H9 (cell line): ENCODE data around the gene FADS1. TPM values are rescaled to one million over a fixed set of nuclear protein-coding genes. Genes with fewer than 3 reads are reported as not detected.

ENCODE experiments used
- DNase-seq: peaks from one replicate; pipeline ENCODE4 v3.0.0-alpha.2; 2017
- H2AFZ ChIP-seq: one replicate; pipeline ENCODE4 v1.6.1; 2013; ENCODE audit warnings: mild to moderate bottlenecking, low read length, control low read depth, moderate library complexity
- H2AK5ac ChIP-seq: 2 replicates; pipeline ENCODE4 v1.6.1; 2013; ENCODE audit warnings: low read length, control low read depth, mixed read lengths; ENCODE audit not compliant: insufficient read length
- H2BK120ac ChIP-seq: one replicate; pipeline ENCODE4 v1.6.1; 2013; ENCODE audit warnings: low read depth, mild to moderate bottlenecking, low read length, control low read depth, inconsistent platforms; ENCODE audit not compliant: poor library complexity, severe bottlenecking
- H2BK12ac ChIP-seq: 2 replicates; pipeline ENCODE4 v1.6.1; 2013; ENCODE audit warnings: low read length, control low read depth, mixed read lengths, low read depth; ENCODE audit not compliant: insufficient read length
- H2BK15ac ChIP-seq: 2 replicates; pipeline ENCODE4 v1.6.1; 2013; ENCODE audit warnings: low read depth, low read length, control low read depth
- H2BK20ac ChIP-seq: one replicate; pipeline ENCODE4 v1.6.1; 2013; ENCODE audit warnings: low read depth, mild to moderate bottlenecking, low read length, control low read depth, inconsistent platforms; ENCODE audit not compliant: poor library complexity, severe bottlenecking
- H2BK5ac ChIP-seq: 2 replicates; pipeline ENCODE4 v1.6.1; 2013; ENCODE audit warnings: low read length, control low read depth, mixed read lengths; ENCODE audit not compliant: insufficient read length
- H3K14ac ChIP-seq: 2 replicates; pipeline ENCODE4 v1.6.1; 2013; ENCODE audit warnings: low read length, control low read depth; ENCODE audit not compliant: insufficient read depth
- H3K18ac ChIP-seq: 2 replicates; pipeline ENCODE4 v1.6.1; 2013; ENCODE audit warnings: low read depth, mild to moderate bottlenecking, mixed read lengths, low read length, control low read depth; ENCODE audit not compliant: insufficient read length
- H3K23ac ChIP-seq: 2 replicates; pipeline ENCODE4 v1.6.1; 2013; ENCODE audit warnings: low read length, control low read depth, mixed read lengths, low read depth; ENCODE audit not compliant: insufficient read length
- H3K23me2 ChIP-seq: 2 replicates; pipeline ENCODE4 v1.6.1; 2013; ENCODE audit warnings: low read depth, mild to moderate bottlenecking, mixed read lengths, low read length, control low read depth; ENCODE audit not compliant: insufficient read length, poor library complexity, severe bottlenecking
- H3K27ac ChIP-seq: 2 replicates; pipeline ENCODE4 v1.5.1; 2013; ENCODE audit warnings: low read length, control low read depth, mixed read lengths, low read depth; ENCODE audit not compliant: insufficient read length
- H3K27me3 ChIP-seq: 2 replicates; pipeline ENCODE4 v1.6.1; 2013; ENCODE audit warnings: low read length, control low read depth, inconsistent platforms; ENCODE audit not compliant: insufficient read depth
- H3K4ac ChIP-seq: 2 replicates; pipeline ENCODE4 v1.6.1; 2013; ENCODE audit warnings: low read depth, mild to moderate bottlenecking, control low read depth, inconsistent platforms, low read length, moderate library complexity
- H3K4me1 ChIP-seq: 2 replicates; pipeline ENCODE4 v1.6.1; 2013; ENCODE audit warnings: low read length, control low read depth, inconsistent platforms; ENCODE audit not compliant: insufficient read depth
- H3K4me2 ChIP-seq: 2 replicates; pipeline ENCODE4 v1.6.1; 2013; ENCODE audit warnings: low read length, control low read depth, mixed read lengths; ENCODE audit not compliant: insufficient read length, insufficient read depth
- H3K56ac ChIP-seq: 2 replicates; pipeline ENCODE4 v1.6.1; 2013; ENCODE audit warnings: low read depth, mild to moderate bottlenecking, mixed read lengths, low read length, control low read depth; ENCODE audit not compliant: insufficient read length
- H3K79me1 ChIP-seq: 2 replicates; pipeline ENCODE4 v1.6.1; 2013; ENCODE audit warnings: low read depth, mild to moderate bottlenecking, moderate library complexity, low read length, control low read depth, inconsistent platforms; ENCODE audit not compliant: insufficient read depth, poor library complexity, severe bottlenecking
- H3K79me2 ChIP-seq: 2 replicates; pipeline ENCODE4 v1.6.1; 2013; ENCODE audit warnings: low read length, control low read depth, inconsistent platforms; ENCODE audit not compliant: insufficient read depth
- H3K9ac ChIP-seq: 2 replicates; pipeline ENCODE4 v1.6.1; 2013; ENCODE audit warnings: low read length, control low read depth, mixed read lengths; ENCODE audit not compliant: insufficient read length; ENCODE audit errors: extremely low read depth
- H3K9me3 ChIP-seq: one replicate; pipeline ENCODE4 v1.6.1; 2013; ENCODE audit warnings: low read depth, low read length, inconsistent platforms; ENCODE audit not compliant: control insufficient read depth
- H3T11ph ChIP-seq: one replicate; pipeline ENCODE4 v1.6.1; 2013; ENCODE audit warnings: mild to moderate bottlenecking, low read length, control low read depth, inconsistent platforms
- H4K20me1 ChIP-seq: one replicate; pipeline ENCODE4 v1.6.1; 2013; ENCODE audit not compliant: control insufficient read depth, insufficient read length, insufficient read depth
- H4K5ac ChIP-seq: 2 replicates; pipeline ENCODE4 v1.6.1; 2013; ENCODE audit warnings: low read depth, mild to moderate bottlenecking, mixed read lengths, low read length, control low read depth; ENCODE audit not compliant: insufficient read length
- H4K8ac ChIP-seq: replicated peaks from 2 replicates; pipeline ENCODE4 v1.6.1; 2013; ENCODE audit warnings: low read length, control low read depth, mixed read lengths, low read depth; ENCODE audit not compliant: insufficient read length
- H4K91ac ChIP-seq: 2 replicates; pipeline ENCODE4 v1.6.1; 2013; ENCODE audit warnings: low read depth, mild to moderate bottlenecking, moderate library complexity, mixed read lengths, low read length, control low read depth; ENCODE audit not compliant: insufficient read length
- H3K27ac Mint-ChIP-seq, 3 experiments: 2 replicates in 2 of 3; 3 replicates in 1 of 3; pipeline ENCODE4 v1.8.0; 2020 to 2021; ENCODE audit warnings: mixed read lengths in 3 of 3, mild to moderate bottlenecking in 1 of 3, moderate library complexity in 1 of 3
- H3K27me3 Mint-ChIP-seq: 2 replicates; pipeline ENCODE4 v1.8.0; 2021; ENCODE audit warnings: low read depth, mild to moderate bottlenecking, moderate library complexity, mixed read lengths
- H3K36me3 Mint-ChIP-seq, 3 experiments: 2 replicates in 2 of 3; 3 replicates in 1 of 3; pipeline ENCODE4 v1.8.0; 2020 to 2021; ENCODE audit warnings: low read depth in 3 of 3, mixed read lengths in 3 of 3; ENCODE audit not compliant: insufficient read depth in 1 of 3
- H3K4me1 Mint-ChIP-seq, 2 experiments: 2 replicates each; pipeline ENCODE4 v1.8.0; 2020; ENCODE audit warnings: mixed read lengths in 2 of 2
- H3K4me3 Mint-ChIP-seq, 2 experiments: 2 replicates in 1 of 2; 3 replicates in 1 of 2; pipeline ENCODE4 v1.8.0; 2020 to 2021; ENCODE audit warnings: mild to moderate bottlenecking in 2 of 2, mixed read lengths in 2 of 2, moderate library complexity in 1 of 2
- H3K9me3 Mint-ChIP-seq, 2 experiments: 2 replicates in 1 of 2; 3 replicates in 1 of 2; pipeline ENCODE4 v1.8.0; 2020; ENCODE audit warnings: mild to moderate bottlenecking in 2 of 2, mixed read lengths in 2 of 2, moderate library complexity in 1 of 2
- WGBS: extraction: QIAGEN DNeasy Blood & Tissue Kit; methylation state at CpG from one replicate; pipeline ENCODE4 v1.1.7; 2013; ENCODE audit warnings: missing lambda C conversion rate, low lambda C conversion rate, mixed read lengths; ENCODE audit not compliant: insufficient read length; ENCODE audit errors: extremely low coverage; 5-methylcytosine and 5-hydroxymethylcytosine counted together
- total RNA-seq: library from RNA; stranded (reverse); gene quantifications from 2 replicates; pipeline ENCODE4 v1.2.1, GENCODE V29; 2021
- TF ChIP-seq, protein P1 (sequence below): fragments of 200-600 bp; sonication (generic); conservative IDR thresholded peaks from 3 replicates; pipeline ENCODE4 v1.8.0; 2021; ENCODE audit warnings: antibody characterized with exemption, mild to moderate bottlenecking

The FADS1 gene
- total RNA-seq, 1 experiment from 2014 or later = 125 TPM

DNA sequence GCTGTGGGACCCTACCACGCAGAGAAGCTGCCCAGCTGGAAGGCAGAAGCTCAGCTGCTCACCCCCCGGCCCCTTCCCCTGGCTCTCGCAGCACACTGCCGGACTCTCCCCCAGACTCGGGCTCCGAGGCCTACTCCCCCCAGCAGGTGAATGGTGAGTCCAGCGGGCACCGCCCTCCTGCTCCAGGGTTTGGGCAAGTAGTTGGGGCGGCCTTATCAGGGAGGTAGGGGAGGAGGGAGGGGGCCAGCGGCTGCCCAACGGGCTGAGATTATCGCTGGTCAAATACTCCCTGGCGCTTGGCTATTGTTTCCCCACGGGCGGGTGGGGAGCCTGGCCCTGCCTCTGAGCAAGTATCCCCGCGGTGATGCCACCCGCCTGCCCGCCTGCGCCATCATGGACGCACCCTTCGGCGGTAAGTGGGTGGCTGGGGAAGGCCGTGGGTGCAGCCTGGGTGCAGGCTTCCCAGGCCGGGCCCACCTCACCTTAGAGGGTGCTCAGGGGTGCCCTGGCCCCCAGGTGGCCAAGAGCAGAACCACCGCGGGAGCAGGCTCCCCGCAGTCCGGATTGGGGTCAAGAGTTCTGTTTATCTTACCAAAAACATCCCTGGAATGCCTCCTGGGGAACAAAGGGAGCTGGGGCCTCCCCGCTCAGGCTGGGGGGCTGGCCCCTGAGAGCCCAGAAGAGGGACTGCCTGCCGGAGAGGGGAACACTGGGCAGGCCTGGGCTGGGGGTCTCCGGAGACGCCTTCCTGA is 47.5 kb downstream of the FADS1 start:
- H3K36me3 Mint-ChIP-seq = no peaks in the 10 kb centered on the region; a peak in 1 of 7 replicates
- H3K4ac ChIP-seq = no peak overlapping the region
- no peaks in the 10 kb centered on the region for H3K79me2 ChIP-seq
- H3K27me3 ChIP-seq = no peaks in the 10 kb centered on the region
- no peak overlapping the region for H3K18ac ChIP-seq
- no peak overlapping the region for H3K4me2 ChIP-seq
- no peak overlapping the region for H3K4me3 Mint-ChIP-seq
- TF ChIP-seq, protein P1, sequence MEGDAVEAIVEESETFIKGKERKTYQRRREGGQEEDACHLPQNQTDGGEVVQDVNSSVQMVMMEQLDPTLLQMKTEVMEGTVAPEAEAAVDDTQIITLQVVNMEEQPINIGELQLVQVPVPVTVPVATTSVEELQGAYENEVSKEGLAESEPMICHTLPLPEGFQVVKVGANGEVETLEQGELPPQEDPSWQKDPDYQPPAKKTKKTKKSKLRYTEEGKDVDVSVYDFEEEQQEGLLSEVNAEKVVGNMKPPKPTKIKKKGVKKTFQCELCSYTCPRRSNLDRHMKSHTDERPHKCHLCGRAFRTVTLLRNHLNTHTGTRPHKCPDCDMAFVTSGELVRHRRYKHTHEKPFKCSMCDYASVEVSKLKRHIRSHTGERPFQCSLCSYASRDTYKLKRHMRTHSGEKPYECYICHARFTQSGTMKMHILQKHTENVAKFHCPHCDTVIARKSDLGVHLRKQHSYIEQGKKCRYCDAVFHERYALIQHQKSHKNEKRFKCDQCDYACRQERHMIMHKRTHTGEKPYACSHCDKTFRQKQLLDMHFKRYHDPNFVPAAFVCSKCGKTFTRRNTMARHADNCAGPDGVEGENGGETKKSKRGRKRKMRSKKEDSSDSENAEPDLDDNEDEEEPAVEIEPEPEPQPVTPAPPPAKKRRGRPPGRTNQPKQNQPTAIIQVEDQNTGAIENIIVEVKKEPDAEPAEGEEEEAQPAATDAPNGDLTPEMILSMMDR = peak; percentile 60
- no peak overlapping the region; the same call in 1 of the 2 replicates for H3K14ac ChIP-seq
- H3K79me1 ChIP-seq = no peaks in the 10 kb centered on the region
- no peaks in the 10 kb centered on the region for H3K9me3 Mint-ChIP-seq
- H3K56ac ChIP-seq = no peak overlapping the region
- H2BK12ac ChIP-seq = no peak overlapping the region
- H2BK5ac ChIP-seq = no peak overlapping the region
- no peaks in the 10 kb centered on the region for H3K27me3 Mint-ChIP-seq
- no peak overlapping the region for H2BK15ac ChIP-seq
- no peak overlapping the region for H3K9ac ChIP-seq
- no peaks in the 10 kb centered on the region for H3K9me3 ChIP-seq
- H3K4me1 Mint-ChIP-seq = peaks cover 12 to 31% of the 10 kb centered on the region in 2 experiments
- H2AK5ac ChIP-seq = no peak overlapping the region
- no CpG with 5 or more reads among the region's 33 CpGs for WGBS
- H3K4me1 ChIP-seq = no peaks in the 10 kb centered on the region; the same call in 1 of the 2 replicates
- no peak for DNase-seq
- H2BK120ac ChIP-seq = no peak overlapping the region
- H4K8ac ChIP-seq = no peak overlapping the region
- no peak overlapping the region for H3T11ph ChIP-seq
- H4K20me1 ChIP-seq = no peaks in the 10 kb centered on the region
- H3K23ac ChIP-seq = no peak overlapping the region
- no peak overlapping the region for H2BK20ac ChIP-seq
- no peak overlapping the region for H2AFZ ChIP-seq
- H4K5ac ChIP-seq = no peak overlapping the region
- H3K23me2 ChIP-seq = no peaks in the 10 kb centered on the region
- H3K27ac ChIP-seq = no peak overlapping the region
- H4K91ac ChIP-seq = no peak overlapping the region
- no peak overlapping the region for H3K27ac Mint-ChIP-seq
